Fibroblast of pulmonary artery (primary cell): ENCODE results near the gene DRD3.

Experiments used
- DNase-seq: peaks from one replicate; pipeline ENCODE4 v3.0.0-alpha.2; 2010; ENCODE audit warnings: low read depth
- H3K4me3 ChIP-seq: replicated peaks from 2 replicates; pipeline ENCODE4 v1.5.1; 2011; ENCODE audit warnings: low read depth, mild to moderate bottlenecking, control low read depth, low read length, moderate library complexity
- TF ChIP-seq, protein P1 (sequence below): IDR thresholded peaks from 2 replicates; pipeline ENCODE4 v1.5.1; 2011; ENCODE audit warnings: mild to moderate bottlenecking, control low read depth, low read length, inconsistent platforms; ENCODE audit errors: missing control alignments

The DRD3 gene

GRCh38 chr3:114186501-114186900, 7.6 kb upstream of the DRD3 start:
- DNase-seq, result no peak
- TF ChIP-seq, protein P1, sequence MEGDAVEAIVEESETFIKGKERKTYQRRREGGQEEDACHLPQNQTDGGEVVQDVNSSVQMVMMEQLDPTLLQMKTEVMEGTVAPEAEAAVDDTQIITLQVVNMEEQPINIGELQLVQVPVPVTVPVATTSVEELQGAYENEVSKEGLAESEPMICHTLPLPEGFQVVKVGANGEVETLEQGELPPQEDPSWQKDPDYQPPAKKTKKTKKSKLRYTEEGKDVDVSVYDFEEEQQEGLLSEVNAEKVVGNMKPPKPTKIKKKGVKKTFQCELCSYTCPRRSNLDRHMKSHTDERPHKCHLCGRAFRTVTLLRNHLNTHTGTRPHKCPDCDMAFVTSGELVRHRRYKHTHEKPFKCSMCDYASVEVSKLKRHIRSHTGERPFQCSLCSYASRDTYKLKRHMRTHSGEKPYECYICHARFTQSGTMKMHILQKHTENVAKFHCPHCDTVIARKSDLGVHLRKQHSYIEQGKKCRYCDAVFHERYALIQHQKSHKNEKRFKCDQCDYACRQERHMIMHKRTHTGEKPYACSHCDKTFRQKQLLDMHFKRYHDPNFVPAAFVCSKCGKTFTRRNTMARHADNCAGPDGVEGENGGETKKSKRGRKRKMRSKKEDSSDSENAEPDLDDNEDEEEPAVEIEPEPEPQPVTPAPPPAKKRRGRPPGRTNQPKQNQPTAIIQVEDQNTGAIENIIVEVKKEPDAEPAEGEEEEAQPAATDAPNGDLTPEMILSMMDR, result no peak
- H3K4me3 ChIP-seq, result no peak overlapping the region

GRCh38 chr3:114179575-114179974, 723 bp upstream of the DRD3 start:
- H3K4me3 ChIP-seq, result no peak overlapping the region
- TF ChIP-seq, protein P1, result peak; percentile 48
- DNase-seq, result peak; percentile 55

DNA sequence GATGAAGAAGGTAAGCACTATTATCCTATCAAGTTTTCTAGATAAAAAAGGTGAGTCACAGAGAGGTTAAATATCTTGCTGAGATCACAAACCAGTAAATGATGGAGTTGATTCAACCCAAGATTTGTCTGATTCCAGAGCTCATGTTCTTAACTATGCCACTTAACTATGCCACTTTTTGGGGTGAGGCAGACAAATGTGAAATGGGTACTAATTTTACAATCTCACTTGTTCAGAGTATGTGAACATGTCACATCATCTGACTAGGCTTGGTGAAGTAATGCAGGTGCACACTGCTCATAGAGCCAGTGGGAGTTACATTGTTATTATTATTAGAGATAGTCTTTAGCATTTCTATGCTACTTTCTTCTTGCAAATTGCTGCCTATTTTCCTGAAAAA, 2.0 kb downstream of the DRD3 start:
- no peak for DNase-seq

DNA sequence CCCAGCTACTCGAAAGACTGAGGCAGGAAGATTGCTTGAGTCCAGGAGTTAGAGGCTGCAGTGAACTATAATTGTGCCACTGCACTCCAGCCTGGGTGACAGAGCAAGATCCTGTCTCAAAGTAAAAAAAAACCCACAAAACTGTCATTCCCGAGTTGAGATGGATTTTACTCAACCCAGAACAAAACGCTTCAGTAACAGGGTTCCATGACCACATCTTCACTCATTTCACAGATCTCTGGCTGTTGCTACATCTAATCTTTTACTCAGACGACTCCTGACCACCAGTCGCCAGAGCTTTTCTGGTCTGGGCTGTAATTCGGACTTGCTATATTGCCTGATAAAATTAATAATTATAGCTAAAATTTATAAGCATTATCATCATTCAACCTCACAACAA, 2.4 kb downstream of the DRD3 start:
- H3K4me3 ChIP-seq, result no peak overlapping the region
- DNase-seq, result no peak
- TF ChIP-seq, protein P1, result no peak

More for the DNA sequence above, 2.0 kb downstream of the DRD3 start:
- H3K4me3 ChIP-seq, result no peak overlapping the region
- TF ChIP-seq, protein P1, result no peak

DNA sequence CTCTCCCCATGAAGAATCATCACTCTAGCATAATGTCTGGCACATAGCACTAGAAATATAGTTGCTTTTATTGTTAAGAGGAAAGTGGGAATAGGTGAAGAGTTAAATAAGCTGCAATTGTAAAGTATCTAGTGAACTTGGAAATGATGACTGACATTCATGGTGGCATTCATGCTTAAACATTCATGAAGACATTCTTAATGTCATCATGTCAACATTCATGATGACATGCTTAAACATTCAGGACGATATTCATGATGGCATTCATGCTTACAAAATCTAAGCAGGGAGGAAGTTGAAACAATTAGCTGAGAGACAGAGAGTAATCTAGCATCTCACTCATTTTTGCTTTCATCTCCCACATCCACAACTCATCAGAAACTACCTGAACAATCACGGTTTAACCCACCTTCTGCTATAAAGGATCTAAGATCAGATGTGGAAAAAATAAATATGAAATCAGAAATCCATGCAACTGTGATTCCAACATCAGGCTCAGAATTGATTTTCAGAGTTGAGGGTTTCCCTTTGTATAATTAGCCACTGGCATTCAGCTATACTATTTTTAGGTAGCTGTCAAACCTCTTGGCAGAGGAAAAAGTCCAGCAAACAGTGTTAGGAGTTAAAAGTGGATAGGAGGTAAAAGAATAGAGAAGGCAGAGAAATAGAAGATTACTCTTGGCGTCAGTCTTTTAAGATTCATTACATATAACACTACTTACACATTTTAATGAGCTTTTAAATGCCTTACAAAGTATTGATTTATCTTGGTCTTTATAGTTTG, 3.5 kb downstream of the DRD3 start:
- no peak overlapping the region for H3K4me3 ChIP-seq
- DNase-seq, result no peak
- TF ChIP-seq, protein P1, result no peak

DNA sequence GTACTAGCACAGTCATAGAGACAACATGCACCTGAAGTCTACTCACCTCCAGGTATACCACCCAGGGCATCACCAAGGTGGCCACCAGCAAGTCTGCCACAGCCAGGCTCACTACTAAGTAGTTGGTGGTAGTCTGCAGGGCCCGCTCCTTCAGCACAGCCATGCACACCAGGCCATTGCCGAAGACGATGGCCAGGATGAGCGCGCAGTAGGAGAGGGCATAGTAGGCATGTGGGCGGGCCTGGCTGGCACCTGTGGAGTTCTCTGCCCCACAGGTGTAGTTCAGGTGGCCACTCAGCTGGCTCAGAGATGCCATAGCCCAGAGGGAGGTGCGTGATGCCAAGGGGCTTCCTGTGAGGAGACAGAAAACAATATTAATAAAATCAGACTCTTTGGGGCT, 7.2 kb downstream of the DRD3 start:
- TF ChIP-seq, protein P1, result no peak
- H3K4me3 ChIP-seq, result no peak overlapping the region
- DNase-seq, result no peak

DNA sequence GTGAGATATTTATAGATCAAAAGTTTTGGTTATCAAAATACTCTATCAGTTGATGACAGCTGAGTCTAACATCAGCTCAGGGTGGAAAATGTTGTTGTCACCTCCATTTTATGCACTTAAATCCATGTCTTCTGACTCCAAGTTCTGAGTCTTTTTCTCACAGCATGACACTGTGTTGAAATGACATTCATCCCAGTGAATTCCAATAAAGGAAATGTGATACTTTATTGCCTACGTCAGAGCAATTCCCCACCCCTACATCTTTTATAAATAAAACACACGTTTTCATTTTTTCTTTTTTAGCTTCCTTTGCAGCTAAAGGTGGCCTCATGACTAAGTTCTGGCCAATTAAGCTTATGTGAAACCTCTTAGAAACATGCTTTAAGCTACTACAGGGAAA, 10.7 kb downstream of the DRD3 start:
- no peak for DNase-seq
- no peak overlapping the region for H3K4me3 ChIP-seq
- TF ChIP-seq, protein P1, result no peak
